Panc1 (cell line): ENCODE measurements around the gene CEP120. TPM values are rescaled to one million over a fixed set of nuclear protein-coding genes. Genes with fewer than 3 reads are reported as not detected.

Experiments used
- ATAC-seq: fragments of 200-7000 bp; cut with Tn5 transposase; 2 replicates; pipeline ENCODE4 v1.9.1; 2020; ENCODE audit warnings: mild to moderate bottlenecking, moderate library complexity
- BruUV-seq: library from RNA; stranded (reverse); fragments of 400-500 nt; replicated peaks from 2 replicates; lab custom pipeline; 2021; lab: Mats Ljungman, UMichigan
- CTCF ChIA-PET: fragments of 300-600 bp; sonication (Branson Sonifier 250); formaldehyde crosslinking; loops from one replicate; lab custom pipeline; 2022; ENCODE audit warnings: antibody characterized with exemption; lab: Charles Lee
- POLR2A ChIA-PET: fragments of 300-600 bp; sonication (Branson Sonifier 250); formaldehyde crosslinking; loops from one replicate; lab custom pipeline; 2022; ENCODE audit warnings: antibody characterized with exemption; lab: Charles Lee
- DNase-seq: peaks from one replicate; pipeline ENCODE4 v3.0.0-alpha.2; 2010; ENCODE audit warnings: low read depth, low spot score
- H3K27ac ChIP-seq: 2 replicates; pipeline ENCODE4 v1.5.1; 2011; ENCODE audit warnings: mild to moderate bottlenecking, low read length, inconsistent platforms
- H3K27me3 ChIP-seq: fragments of 200-500 bp; sonication (Bioruptor generic); 2 replicates; pipeline ENCODE4 v1.6.0; 2014; ENCODE audit warnings: low read length, inconsistent platforms; ENCODE audit not compliant: control insufficient read depth, insufficient read depth
- H3K36me3 ChIP-seq: fragments of 200-500 bp; sonication (Bioruptor generic); 2 replicates; pipeline ENCODE4 v1.5.1; 2014; ENCODE audit warnings: inconsistent platforms, mild to moderate bottlenecking, low read length, moderate library complexity; ENCODE audit not compliant: control insufficient read depth, insufficient read depth
- H3K4me1 ChIP-seq: 2 replicates; pipeline ENCODE4 v1.5.1; 2011; ENCODE audit warnings: inconsistent platforms, mild to moderate bottlenecking, low read length, moderate library complexity; ENCODE audit not compliant: control insufficient read depth, insufficient read depth
- H3K4me3 ChIP-seq, 2 experiments: 2 replicates each; pipeline ENCODE4 v1.5.1; 2011 to 2012; ENCODE audit warnings: low read depth in 2 of 2, low read length in 2 of 2, mild to moderate bottlenecking in 2 of 2, inconsistent platforms in 1 of 2, moderate library complexity in 1 of 2
- H3K9me3 ChIP-seq: fragments of 200-500 bp; sonication (Bioruptor generic); 2 replicates; pipeline ENCODE4 v1.5.1; 2014; ENCODE audit warnings: low read depth, mild to moderate bottlenecking, inconsistent platforms, low read length, moderate library complexity; ENCODE audit not compliant: control insufficient read depth, insufficient read depth
- POLR2AphosphoS5 ChIP-seq: IDR thresholded peaks from 2 replicates; pipeline ENCODE4 v1.6.1; 2012; ENCODE audit warnings: mild to moderate bottlenecking, low read depth, low read length, moderate library complexity
- SIN3A ChIP-seq: IDR thresholded peaks from 2 replicates; pipeline ENCODE4 v1.6.1; 2012; ENCODE audit warnings: low read depth, mild to moderate bottlenecking, low read length, moderate library complexity, borderline replicate concordance; ENCODE audit not compliant: insufficient read depth
- TCF7L2 ChIP-seq: IDR thresholded peaks from 2 replicates; pipeline ENCODE4 v1.6.1; 2011; ENCODE audit warnings: mild to moderate bottlenecking, low read depth, low read length, inconsistent platforms
- in situ Hi-C: cut with HindIII; loops from 2 replicates; pipeline ENCODE4 v1.10.0; 2016; ENCODE audit warnings: low sequenced_read_pairs, low pct_unique_long_range_greater_than_20kb
- intact Hi-C: fragments of 100-400 bp; cut with micrococcal nuclease; formaldehyde crosslinking; loops from one replicate; pipeline ENCODE4 v1.10.0; 2022; ENCODE audit not compliant: unreplicated experiment
- total RNA-seq: library from RNA; stranded (reverse); gene quantifications from one replicate; pipeline ENCODE4 v1.2.1, GENCODE V29; 2021; ENCODE audit not compliant: unreplicated experiment
- TF ChIP-seq, protein P1 (sequence below): fragments of 450-650 bp; IDR thresholded peaks from 2 replicates; pipeline ENCODE4 v1.5.1; 2017; ENCODE audit warnings: mild to moderate bottlenecking
- TF ChIP-seq, protein P2 (sequence below), 2 experiments: IDR thresholded peaks; 2 replicates each; pipeline ENCODE4 v1.6.1; 2011 to 2012; ENCODE audit warnings: low read depth in 2 of 2, control low read depth in 1 of 2, low read length in 1 of 2, mild to moderate bottlenecking in 1 of 2, moderate library complexity in 1 of 2; ENCODE audit not compliant: insufficient read depth in 1 of 2

The CEP120 gene
- total RNA-seq, 1 experiment from 2014 or later, result 20.1 TPM

DNA sequence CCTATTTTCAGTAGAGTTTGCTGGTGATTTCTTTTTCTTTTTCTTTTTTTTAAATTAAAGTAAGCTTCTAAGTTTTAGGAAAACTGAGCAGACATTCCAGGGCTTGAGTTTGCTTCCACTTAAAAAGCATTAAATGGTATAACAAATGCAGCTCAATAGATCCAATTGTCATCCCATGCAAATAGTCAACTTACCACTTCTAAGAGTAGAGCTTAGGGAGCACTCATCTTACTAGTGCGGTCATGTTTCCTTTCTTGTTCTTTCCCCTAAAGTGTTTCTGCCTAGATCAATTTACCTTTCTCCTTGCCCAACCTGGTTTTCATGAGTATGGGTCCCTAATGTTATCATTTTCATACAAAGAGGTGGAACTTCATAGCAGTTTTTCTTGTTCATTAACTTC is 13.0 kb upstream of the CEP120 start:
- DNase-seq (no peak), ATAC-seq (no peak)
- POLR2A ChIA-PET, result no interaction called here
- Histone ChIP-seq H3K27ac (no peak overlapping the region), H3K27me3 (no peaks in the 10 kb centered on the region), H3K9me3 (no peaks in the 10 kb centered on the region), H3K4me3 (no peak overlapping the region), H3K36me3 (no peaks in the 10 kb centered on the region), H3K4me1 (no peaks in the 10 kb centered on the region)
- no TSS peak for BruUV-seq
- CTCF ChIA-PET, result no interaction called here
- in situ Hi-C loops, result no loop called here
- TF ChIP-seq SIN3A, result no peak
- no peak for TF ChIP-seq POLR2AphosphoS5
- TF ChIP-seq, protein P1, sequence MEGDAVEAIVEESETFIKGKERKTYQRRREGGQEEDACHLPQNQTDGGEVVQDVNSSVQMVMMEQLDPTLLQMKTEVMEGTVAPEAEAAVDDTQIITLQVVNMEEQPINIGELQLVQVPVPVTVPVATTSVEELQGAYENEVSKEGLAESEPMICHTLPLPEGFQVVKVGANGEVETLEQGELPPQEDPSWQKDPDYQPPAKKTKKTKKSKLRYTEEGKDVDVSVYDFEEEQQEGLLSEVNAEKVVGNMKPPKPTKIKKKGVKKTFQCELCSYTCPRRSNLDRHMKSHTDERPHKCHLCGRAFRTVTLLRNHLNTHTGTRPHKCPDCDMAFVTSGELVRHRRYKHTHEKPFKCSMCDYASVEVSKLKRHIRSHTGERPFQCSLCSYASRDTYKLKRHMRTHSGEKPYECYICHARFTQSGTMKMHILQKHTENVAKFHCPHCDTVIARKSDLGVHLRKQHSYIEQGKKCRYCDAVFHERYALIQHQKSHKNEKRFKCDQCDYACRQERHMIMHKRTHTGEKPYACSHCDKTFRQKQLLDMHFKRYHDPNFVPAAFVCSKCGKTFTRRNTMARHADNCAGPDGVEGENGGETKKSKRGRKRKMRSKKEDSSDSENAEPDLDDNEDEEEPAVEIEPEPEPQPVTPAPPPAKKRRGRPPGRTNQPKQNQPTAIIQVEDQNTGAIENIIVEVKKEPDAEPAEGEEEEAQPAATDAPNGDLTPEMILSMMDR, result no peak
- TF ChIP-seq, protein P2, sequence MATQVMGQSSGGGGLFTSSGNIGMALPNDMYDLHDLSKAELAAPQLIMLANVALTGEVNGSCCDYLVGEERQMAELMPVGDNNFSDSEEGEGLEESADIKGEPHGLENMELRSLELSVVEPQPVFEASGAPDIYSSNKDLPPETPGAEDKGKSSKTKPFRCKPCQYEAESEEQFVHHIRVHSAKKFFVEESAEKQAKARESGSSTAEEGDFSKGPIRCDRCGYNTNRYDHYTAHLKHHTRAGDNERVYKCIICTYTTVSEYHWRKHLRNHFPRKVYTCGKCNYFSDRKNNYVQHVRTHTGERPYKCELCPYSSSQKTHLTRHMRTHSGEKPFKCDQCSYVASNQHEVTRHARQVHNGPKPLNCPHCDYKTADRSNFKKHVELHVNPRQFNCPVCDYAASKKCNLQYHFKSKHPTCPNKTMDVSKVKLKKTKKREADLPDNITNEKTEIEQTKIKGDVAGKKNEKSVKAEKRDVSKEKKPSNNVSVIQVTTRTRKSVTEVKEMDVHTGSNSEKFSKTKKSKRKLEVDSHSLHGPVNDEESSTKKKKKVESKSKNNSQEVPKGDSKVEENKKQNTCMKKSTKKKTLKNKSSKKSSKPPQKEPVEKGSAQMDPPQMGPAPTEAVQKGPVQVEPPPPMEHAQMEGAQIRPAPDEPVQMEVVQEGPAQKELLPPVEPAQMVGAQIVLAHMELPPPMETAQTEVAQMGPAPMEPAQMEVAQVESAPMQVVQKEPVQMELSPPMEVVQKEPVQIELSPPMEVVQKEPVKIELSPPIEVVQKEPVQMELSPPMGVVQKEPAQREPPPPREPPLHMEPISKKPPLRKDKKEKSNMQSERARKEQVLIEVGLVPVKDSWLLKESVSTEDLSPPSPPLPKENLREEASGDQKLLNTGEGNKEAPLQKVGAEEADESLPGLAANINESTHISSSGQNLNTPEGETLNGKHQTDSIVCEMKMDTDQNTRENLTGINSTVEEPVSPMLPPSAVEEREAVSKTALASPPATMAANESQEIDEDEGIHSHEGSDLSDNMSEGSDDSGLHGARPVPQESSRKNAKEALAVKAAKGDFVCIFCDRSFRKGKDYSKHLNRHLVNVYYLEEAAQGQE (IDR thresholded peaks at IDR 0.05; ENCODE audit: insufficient read depth in 1 of 2, low read depth in 2 of 2, low read length in 1 of 2), result no peak
- no peak for TF ChIP-seq TCF7L2
- intact Hi-C loops, result no loop called here

DNA sequence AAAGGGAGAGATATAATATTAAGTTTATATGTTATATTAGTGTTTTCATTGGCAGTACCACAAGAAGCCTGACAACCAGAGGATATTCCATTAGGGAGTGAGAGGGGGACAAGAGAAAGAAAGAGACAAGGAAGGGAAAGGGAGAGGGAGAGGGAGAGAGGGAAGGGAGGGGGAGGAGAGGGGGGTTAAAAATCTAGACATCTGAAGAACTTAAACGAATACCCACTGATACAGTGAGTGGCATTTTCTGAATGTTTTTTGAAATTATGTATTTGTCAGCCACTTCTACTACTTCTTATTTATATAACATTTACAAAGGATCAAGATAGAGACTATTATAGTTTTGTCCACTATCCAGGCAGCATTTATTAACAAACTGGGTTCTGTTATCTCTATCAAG is 11.6 kb upstream of the CEP120 start:
- no peaks in the 10 kb centered on the region for H3K9me3 ChIP-seq
- CTCF ChIA-PET, result no interaction called here
- no peak overlapping the region for H3K27ac ChIP-seq
- ATAC-seq (no peak), DNase-seq (no peak)
- H3K4me1 ChIP-seq, result no peaks in the 10 kb centered on the region
- in situ Hi-C loops, result no loop called here
- POLR2A ChIA-PET, result no interaction called here
- no peaks in the 10 kb centered on the region for H3K27me3 ChIP-seq
- no TSS peak for BruUV-seq
- TF ChIP-seq, protein P1, result no peak
- TF ChIP-seq POLR2AphosphoS5, result no peak
- TF ChIP-seq TCF7L2, result no peak
- no peak overlapping the region for H3K4me3 ChIP-seq
- intact Hi-C loops, result no loop called here
- H3K36me3 ChIP-seq, result no peaks in the 10 kb centered on the region
